IPS-20b (cell line): ENCODE data around the gene LRRC1.

ENCODE experiments used
- H3K27ac ChIP-seq: one replicate; pipeline ENCODE4 v1.5.1; 2013; ENCODE audit warnings: low read length
- H3K27me3 ChIP-seq: 2 replicates; pipeline ENCODE4 v1.6.1; 2013; ENCODE audit warnings: mild to moderate bottlenecking, low read length, inconsistent platforms; ENCODE audit not compliant: insufficient read depth
- H3K36me3 ChIP-seq: 2 replicates; pipeline ENCODE4 v1.6.1; 2013; ENCODE audit warnings: low read depth, mild to moderate bottlenecking, inconsistent platforms, low read length, moderate library complexity; ENCODE audit not compliant: insufficient read depth
- H3K4me1 ChIP-seq: 2 replicates; pipeline ENCODE4 v1.6.1; 2013; ENCODE audit warnings: mild to moderate bottlenecking, control low read depth, inconsistent platforms, low read length, moderate library complexity; ENCODE audit not compliant: insufficient read depth
- H3K4me3 ChIP-seq: 2 replicates; pipeline ENCODE4 v1.5.1; 2013; ENCODE audit warnings: mild to moderate bottlenecking, low read length, inconsistent platforms
- H3K9ac ChIP-seq: 2 replicates; pipeline ENCODE4 v1.6.1; 2013; ENCODE audit warnings: low read depth, mild to moderate bottlenecking, inconsistent platforms, low read length, moderate library complexity
- H3K9me3 ChIP-seq: 2 replicates; pipeline ENCODE4 v1.6.1; 2013; ENCODE audit warnings: mild to moderate bottlenecking, low read depth, low read length, inconsistent platforms; ENCODE audit not compliant: insufficient read depth

LRRC1 gene

GRCh38 chr6:53874964-53875363 lies 80.2 kb downstream of the LRRC1 start:
- H3K9ac ChIP-seq, result no peak overlapping the region
- H3K9me3 ChIP-seq, result no peaks in the 10 kb centered on the region
- H3K27me3 ChIP-seq, result no peaks in the 10 kb centered on the region
- no peak overlapping the region for H3K27ac ChIP-seq
- peaks cover 4% of the 10 kb centered on the region; the same call in 1 of the 2 replicates for H3K4me1 ChIP-seq
- no peak overlapping the region for H3K4me3 ChIP-seq
- H3K36me3 ChIP-seq, result no peaks in the 10 kb centered on the region

GRCh38 chr6:53877151-53877550 lies 82.3 kb downstream of the LRRC1 start:
- no peak overlapping the region for H3K27ac ChIP-seq
- no peaks in the 10 kb centered on the region for H3K9me3 ChIP-seq
- no peak overlapping the region for H3K4me3 ChIP-seq
- H3K36me3 ChIP-seq, result no peaks in the 10 kb centered on the region
- no peak overlapping the region for H3K9ac ChIP-seq
- H3K4me1 ChIP-seq, result peaks cover 4% of the 10 kb centered on the region; the same call in 1 of the 2 replicates
- no peaks in the 10 kb centered on the region for H3K27me3 ChIP-seq

DNA sequence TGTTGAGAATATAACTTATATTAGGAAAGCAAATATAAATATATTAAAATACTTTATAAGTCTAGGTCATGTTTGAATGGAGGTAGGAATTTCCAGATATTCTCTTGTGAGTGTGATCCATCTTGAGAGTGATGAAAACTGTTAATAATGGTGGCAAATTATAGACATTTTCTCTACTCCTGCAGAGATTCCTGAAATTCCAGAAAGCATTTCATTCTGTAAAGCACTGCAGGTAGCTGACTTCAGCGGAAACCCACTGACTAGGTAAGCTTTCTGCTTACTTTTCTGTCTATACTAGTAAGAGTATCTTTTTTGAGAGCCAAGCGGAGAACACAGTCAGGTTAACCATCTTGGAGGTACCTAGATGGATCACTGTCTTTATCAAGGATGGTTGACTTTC lies 84.0 kb downstream of the LRRC1 start:
- Histone ChIP-seq H3K27me3 (no peaks in the 10 kb centered on the region), H3K4me1 (peaks cover 4% of the 10 kb centered on the region; the same call in 1 of the 2 replicates), H3K4me3 (no peak overlapping the region), H3K36me3 (no peaks in the 10 kb centered on the region), H3K27ac (no peak overlapping the region), H3K9ac (no peak overlapping the region), H3K9me3 (no peaks in the 10 kb centered on the region)

- Histone ChIP-seq H3K9ac (no peak overlapping the region), H3K4me1 (peaks cover 4% of the 10 kb centered on the region; the same call in 1 of the 2 replicates), H3K27me3 (no peaks in the 10 kb centered on the region), H3K36me3 (no peaks in the 10 kb centered on the region), H3K9me3 (no peaks in the 10 kb centered on the region), H3K27ac (no peak overlapping the region), H3K4me3 (no peak overlapping the region)
Observed at GRCh38 chr6:53879608-53880007, 84.8 kb downstream of the LRRC1 start.

DNA sequence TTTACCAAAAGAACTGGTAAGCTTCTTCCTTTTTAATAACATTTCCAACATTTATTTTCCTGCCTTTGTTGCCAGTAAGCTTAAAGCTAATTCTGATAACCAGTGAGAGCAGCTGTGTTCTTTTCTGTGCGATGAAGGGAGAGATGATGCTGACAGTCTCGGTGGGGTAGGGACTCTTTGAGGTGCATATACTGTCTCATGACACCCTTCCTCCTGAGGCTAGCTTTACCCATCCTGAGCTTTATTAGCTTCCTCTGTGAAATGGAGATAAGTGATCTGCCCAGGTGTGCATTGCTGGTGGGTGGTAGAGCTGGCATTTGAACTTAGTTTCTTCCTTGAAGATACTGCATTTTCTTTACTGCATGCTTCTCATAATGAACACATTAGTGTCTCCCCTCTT lies 92.5 kb downstream of the LRRC1 start:
- no peaks in the 10 kb centered on the region for H3K36me3 ChIP-seq
- no peaks in the 10 kb centered on the region for H3K9me3 ChIP-seq
- no peak overlapping the region for H3K27ac ChIP-seq
- H3K4me3 ChIP-seq, result no peak overlapping the region
- peaks cover 33% of the 10 kb centered on the region; the same call in 1 of the 2 replicates for H3K4me1 ChIP-seq
- no peak overlapping the region for H3K9ac ChIP-seq
- no peaks in the 10 kb centered on the region for H3K27me3 ChIP-seq

- Histone ChIP-seq H3K4me1 (peaks cover 33% of the 10 kb centered on the region; the same call in 1 of the 2 replicates), H3K36me3 (no peaks in the 10 kb centered on the region), H3K9ac (no peak overlapping the region; the same call in 1 of the 2 replicates), H3K27me3 (no peaks in the 10 kb centered on the region), H3K27ac (peak overlapping the region; percentile 62), H3K4me3 (no peak overlapping the region), H3K9me3 (no peaks in the 10 kb centered on the region)
Observed at GRCh38 chr6:53888931-53889330, 94.1 kb downstream of the LRRC1 start.

GRCh38 chr6:53889365-53889764 lies 94.6 kb downstream of the LRRC1 start:
- no peak overlapping the region for H3K27ac ChIP-seq
- H3K9ac ChIP-seq, result no peak overlapping the region
- no peak overlapping the region for H3K4me3 ChIP-seq
- H3K9me3 ChIP-seq, result no peaks in the 10 kb centered on the region
- peaks cover 33% of the 10 kb centered on the region; the same call in 1 of the 2 replicates for H3K4me1 ChIP-seq
- H3K27me3 ChIP-seq, result no peaks in the 10 kb centered on the region
- H3K36me3 ChIP-seq, result no peaks in the 10 kb centered on the region

- H3K4me1 ChIP-seq, result peaks cover 22% of the 10 kb centered on the region
- no peak overlapping the region for H3K27ac ChIP-seq
- H3K9ac ChIP-seq, result no peak overlapping the region
- H3K27me3 ChIP-seq, result no peaks in the 10 kb centered on the region
- H3K36me3 ChIP-seq, result no peaks in the 10 kb centered on the region
- no peaks in the 10 kb centered on the region for H3K9me3 ChIP-seq
- no peak overlapping the region for H3K4me3 ChIP-seq
Observed at GRCh38 chr6:53892707-53893106, 97.9 kb downstream of the LRRC1 start.

GRCh38 chr6:53894091-53894490 lies 99.3 kb downstream of the LRRC1 start:
- Histone ChIP-seq H3K27me3 (no peaks in the 10 kb centered on the region), H3K27ac (no peak overlapping the region), H3K36me3 (no peaks in the 10 kb centered on the region), H3K9ac (no peak overlapping the region), H3K4me1 (peaks cover 8% of the 10 kb centered on the region), H3K9me3 (no peaks in the 10 kb centered on the region), H3K4me3 (no peak overlapping the region)

GRCh38 chr6:53896196-53896595 lies 101.4 kb downstream of the LRRC1 start:
- H3K4me3 ChIP-seq, result no peak overlapping the region
- H3K27me3 ChIP-seq, result no peaks in the 10 kb centered on the region
- no peaks in the 10 kb centered on the region for H3K9me3 ChIP-seq
- peaks cover 8% of the 10 kb centered on the region; the same call in 1 of the 2 replicates for H3K36me3 ChIP-seq
- H3K27ac ChIP-seq, result no peak overlapping the region
- no peak overlapping the region for H3K9ac ChIP-seq
- H3K4me1 ChIP-seq, result no peaks in the 10 kb centered on the region; the same call in 1 of the 2 replicates

DNA sequence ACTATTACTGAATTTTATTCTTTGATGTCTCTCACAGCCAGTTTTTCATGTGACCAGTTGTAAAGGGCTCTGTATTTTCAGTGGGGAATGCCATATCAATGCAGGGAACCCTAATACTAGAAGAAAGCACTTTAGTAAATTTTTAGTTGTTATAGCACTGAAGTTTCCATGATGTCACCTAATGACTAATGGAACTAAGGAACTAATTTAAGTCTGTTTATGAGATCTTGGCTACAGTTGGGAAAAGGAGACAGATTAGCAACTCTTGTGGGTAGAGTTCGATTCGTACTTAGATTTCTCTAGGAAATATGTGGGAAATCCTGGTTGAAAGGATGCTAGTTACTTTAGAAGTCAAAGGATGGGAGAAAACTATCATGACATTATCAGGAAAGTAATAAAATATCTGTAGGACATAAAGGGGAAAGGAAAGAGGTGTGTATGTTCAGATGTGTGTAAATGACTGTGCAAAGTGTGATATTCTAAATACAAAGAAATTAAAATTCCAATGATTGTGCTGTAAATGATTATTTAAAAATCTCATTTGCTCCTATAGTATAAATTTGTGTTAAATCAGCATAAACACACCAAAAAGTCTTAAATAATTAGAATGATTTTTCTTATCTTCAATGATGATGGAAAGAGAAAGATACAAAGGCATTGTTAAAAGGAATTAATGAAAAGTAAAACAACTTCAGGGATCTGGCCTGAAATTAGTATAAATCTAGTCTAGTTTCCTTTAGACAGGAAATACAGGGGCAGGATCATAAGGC lies 103.4 kb downstream of the LRRC1 start:
- Histone ChIP-seq H3K9ac (no peak overlapping the region), H3K36me3 (peaks cover 8% of the 10 kb centered on the region; the same call in 1 of the 2 replicates), H3K4me3 (no peak overlapping the region), H3K4me1 (no peaks in the 10 kb centered on the region; the same call in 1 of the 2 replicates), H3K27ac (no peak overlapping the region), H3K9me3 (no peaks in the 10 kb centered on the region), H3K27me3 (no peaks in the 10 kb centered on the region)

- H3K27me3 ChIP-seq, result no peaks in the 10 kb centered on the region
- peaks cover 11% of the 10 kb centered on the region; the same call in 1 of the 2 replicates for H3K36me3 ChIP-seq
Observed at GRCh38 chr6:53899512-53899911, 104.7 kb downstream of the LRRC1 start.

More at GRCh38 chr6:53899512-53899911, 104.7 kb downstream of the LRRC1 start:
- Histone ChIP-seq H3K4me1 (no peaks in the 10 kb centered on the region; the same call in 1 of the 2 replicates), H3K9ac (no peak overlapping the region), H3K4me3 (no peak overlapping the region), H3K27ac (no peak overlapping the region), H3K9me3 (no peaks in the 10 kb centered on the region)
